Urinary bladder (tissue), 4 donors: ENCODE data around the gene LARP1. TPM values are rescaled to one million over a fixed set of nuclear protein-coding genes. Genes with fewer than 3 reads are reported as not detected.
"Not testable (repeated sequence)": the region's sequence is repeated elsewhere in the genome, so short reads cannot be mapped to it uniquely, and the experiment has no call there.

ENCODE experiments used
- DNase-seq: peaks from one replicate; pipeline ENCODE4 v3.0.0-alpha.2; 2015; ENCODE audit errors: extremely low spot score
- H3K27ac ChIP-seq: one replicate; pipeline ENCODE4 v1.5.1; 2013; ENCODE audit warnings: low read depth, mild to moderate bottlenecking, moderate library complexity
- H3K36me3 ChIP-seq: one replicate; pipeline ENCODE4 v1.6.1; 2013; ENCODE audit warnings: mild to moderate bottlenecking, moderate library complexity; ENCODE audit not compliant: insufficient read depth
- H3K4me1 ChIP-seq: one replicate; pipeline ENCODE4 v1.6.1; 2013; ENCODE audit warnings: mild to moderate bottlenecking, moderate library complexity; ENCODE audit not compliant: insufficient read depth
- H3K4me3 ChIP-seq: one replicate; pipeline ENCODE4 v1.5.1; 2013; ENCODE audit warnings: low read depth, low read length
- WGBS: extraction: QIAGEN DNeasy Blood & Tissue Kit; methylation state at CpG from one replicate; pipeline ENCODE4 v1.1.7; 2013; 5-methylcytosine and 5-hydroxymethylcytosine counted together
- polyA plus RNA-seq: library from polyadenylated mRNA; stranded (reverse); fragments of 200-250 nt; gene quantifications from one replicate; pipeline ENCODE4 v1.2.3, GENCODE V29; 2013
- total RNA-seq: library from RNA; depleted of rRNA; stranded (reverse); fragments of >200 nt; gene quantifications from one replicate; pipeline ENCODE4 v1.2.3, GENCODE V29; 2014
- donor health status: healthy with polysubstance abuse.
- donor health status: healthy.

Gene LARP1
- total and polyA plus RNA-seq, 2 donors = 30.8 to 50.0 TPM

DNA sequence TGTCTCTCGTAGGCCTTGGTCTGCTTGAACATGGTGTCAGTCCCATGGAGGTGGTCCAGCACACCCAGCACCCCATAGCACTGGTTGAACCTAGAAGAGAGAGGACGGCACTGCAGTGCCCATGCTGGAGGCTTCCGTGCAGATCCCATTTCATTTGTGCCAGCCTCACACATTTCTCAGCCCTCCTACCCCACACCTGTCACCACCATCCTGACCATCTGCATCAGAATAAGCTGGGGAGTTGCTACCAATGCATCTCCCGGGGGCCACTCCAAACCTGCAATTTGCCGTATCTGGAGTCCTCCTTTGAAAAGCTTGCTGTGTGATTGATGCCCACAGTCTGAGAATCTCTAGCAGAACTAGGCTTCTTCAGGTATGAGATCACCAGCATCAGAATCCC is 65.2 kb downstream of the LARP1 start:
- H3K27ac ChIP-seq = no peak overlapping the region
- H3K4me1 ChIP-seq = no peaks in the 10 kb centered on the region
- no peak overlapping the region for H3K4me3 ChIP-seq
- peaks cover 2% of the 10 kb centered on the region for H3K36me3 ChIP-seq
- no peak for DNase-seq
- 95% methylated on average over 5 of the region's 5 CpGs for WGBS

DNA sequence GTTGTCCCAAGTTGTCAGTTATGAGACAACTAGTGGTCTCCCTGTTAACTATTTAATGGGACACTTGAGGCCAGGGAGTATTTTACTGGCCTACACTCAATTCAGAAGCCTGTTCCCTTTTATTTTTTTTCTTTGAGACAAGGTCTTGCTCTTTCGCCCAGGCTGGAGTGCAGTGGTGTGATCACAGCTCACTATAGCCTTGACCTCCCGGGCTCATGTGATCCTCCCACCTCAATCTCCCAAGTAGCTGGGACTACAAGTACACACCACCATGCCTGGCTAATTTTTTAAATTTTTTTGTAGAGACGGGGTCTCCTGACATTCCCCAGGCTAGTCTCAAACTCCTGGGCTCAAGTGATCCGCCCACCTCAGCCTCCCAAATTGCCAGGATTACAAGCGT is 67.7 kb downstream of the LARP1 start:
- not testable (repeated sequence) for H3K36me3 ChIP-seq

DNA sequence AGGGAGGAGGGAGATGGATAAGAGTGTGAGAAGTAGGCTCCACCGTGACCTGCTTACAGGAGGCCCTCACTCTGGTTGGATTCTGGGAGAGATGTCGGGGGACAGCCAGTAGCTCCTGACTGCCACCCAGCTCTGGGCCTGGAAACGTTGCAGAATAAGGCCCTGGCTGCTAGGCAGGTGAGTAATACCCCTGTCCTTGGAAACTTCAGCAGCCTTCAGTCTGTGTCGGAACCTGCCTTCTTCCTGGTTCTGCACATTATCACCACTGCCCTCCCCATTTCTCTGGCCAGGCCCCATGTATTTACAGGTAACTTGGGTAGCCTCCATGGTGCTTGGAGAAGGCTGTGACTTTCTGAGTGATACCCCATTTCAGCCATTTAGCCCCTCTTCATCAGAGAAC is 68.4 kb downstream of the LARP1 start:
- no peak overlapping the region for H3K27ac ChIP-seq
- peaks cover 2% of the 10 kb centered on the region for H3K36me3 ChIP-seq
- 90% methylated on average over 4 of the region's 4 CpGs for WGBS
- H3K4me1 ChIP-seq = no peaks in the 10 kb centered on the region
- H3K4me3 ChIP-seq = no peak overlapping the region
- no peak for DNase-seq

More for the DNA sequence above, 67.7 kb downstream of the LARP1 start:
- not testable (repeated sequence) for H3K4me1 ChIP-seq, H3K4me3 ChIP-seq, H3K27ac ChIP-seq, DNase-seq
- WGBS = 84% methylated on average over 5 of the region's 5 CpGs

DNA sequence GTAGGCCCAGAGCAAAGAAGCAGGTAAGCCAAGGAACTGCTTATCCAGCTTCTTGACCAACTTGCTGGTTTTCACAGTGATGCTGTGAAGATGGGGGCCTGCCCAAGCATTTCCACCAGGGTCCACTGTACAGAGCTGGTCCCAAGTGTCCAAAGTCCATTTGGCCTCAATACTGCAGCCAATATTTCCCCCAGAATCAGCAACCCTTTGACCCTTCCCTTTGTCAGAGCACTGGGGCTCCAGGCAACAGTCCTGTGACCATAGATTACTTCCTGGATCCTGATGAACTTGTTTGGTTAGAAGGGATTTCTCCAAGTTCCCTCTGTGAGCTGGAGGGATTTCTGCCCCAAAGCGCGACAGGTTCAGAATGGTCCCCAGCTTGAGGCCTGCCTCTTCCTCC is 68.9 kb downstream of the LARP1 start:
- WGBS = 100% methylated on average over 2 of the region's 2 CpGs
- Histone ChIP-seq H3K4me1 (no peaks in the 10 kb centered on the region), H3K27ac (no peak overlapping the region), H3K36me3 (peaks cover 2% of the 10 kb centered on the region), H3K4me3 (no peak overlapping the region)
- no peak for DNase-seq

DNA sequence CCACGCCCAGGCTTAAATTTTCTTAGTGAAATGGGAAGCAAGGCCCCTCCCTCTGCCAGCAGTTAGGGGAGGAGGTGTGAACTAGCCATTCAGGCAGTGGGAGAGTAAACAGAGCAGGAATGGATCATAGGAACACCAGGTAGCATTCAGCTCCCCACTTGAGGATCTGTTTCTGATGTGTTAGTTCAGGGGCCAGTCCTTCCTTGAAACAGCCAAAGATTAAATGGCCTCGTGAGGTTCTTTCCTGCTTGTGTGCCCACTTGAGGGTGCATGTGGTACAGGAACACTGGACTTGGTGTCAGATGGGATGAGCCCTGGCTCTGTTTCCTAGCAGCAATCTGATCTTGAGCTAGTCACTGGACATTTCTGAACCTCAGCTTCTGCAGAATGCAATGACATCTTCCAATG is 74.0 kb downstream of the LARP1 start:
- DNase-seq = no peak
- Histone ChIP-seq H3K4me3 (no peak overlapping the region), H3K36me3 (peaks cover under 1% of the 10 kb centered on the region), H3K4me1 (no peaks in the 10 kb centered on the region), H3K27ac (no peak overlapping the region)
- 75% methylated on average over 2 of the region's 2 CpGs for WGBS

DNA sequence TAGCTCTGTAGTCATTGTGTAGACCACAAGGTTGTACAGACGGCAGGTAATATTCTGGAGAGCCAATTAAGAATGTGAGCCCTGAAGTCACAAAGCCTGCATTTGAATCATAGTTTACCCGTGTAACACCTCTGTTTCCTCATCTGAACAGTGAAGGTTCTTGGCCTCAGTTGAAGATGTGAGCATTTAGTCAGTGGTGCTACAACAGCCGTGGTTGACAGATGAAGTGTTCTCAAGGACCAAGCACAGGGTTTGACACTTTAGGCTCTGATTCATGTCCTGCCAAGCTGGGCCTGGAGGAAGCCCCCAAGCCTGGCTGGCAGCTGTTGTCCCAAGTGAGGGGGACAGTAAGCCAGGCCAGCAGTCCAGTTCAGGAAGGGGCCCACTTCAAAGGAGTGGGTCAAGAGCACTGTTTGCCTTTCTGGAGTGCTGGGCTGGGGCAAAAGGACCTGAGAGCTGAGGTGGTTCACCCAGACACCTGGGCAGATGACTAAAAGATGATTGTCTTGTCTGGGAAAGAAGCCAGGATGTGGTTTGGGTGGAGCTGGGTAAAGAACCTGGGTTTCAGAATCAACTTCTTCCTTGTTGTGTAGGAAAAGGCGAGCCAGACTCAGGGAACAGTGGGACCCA is 74.5 kb downstream of the LARP1 start:
- H3K4me1 ChIP-seq = no peaks in the 10 kb centered on the region
- no peak for DNase-seq
- no peak overlapping the region for H3K27ac ChIP-seq
- no peaks in the 10 kb centered on the region for H3K36me3 ChIP-seq
- 89% methylated on average over 4 of the region's 4 CpGs for WGBS
- no peak overlapping the region for H3K4me3 ChIP-seq

DNA sequence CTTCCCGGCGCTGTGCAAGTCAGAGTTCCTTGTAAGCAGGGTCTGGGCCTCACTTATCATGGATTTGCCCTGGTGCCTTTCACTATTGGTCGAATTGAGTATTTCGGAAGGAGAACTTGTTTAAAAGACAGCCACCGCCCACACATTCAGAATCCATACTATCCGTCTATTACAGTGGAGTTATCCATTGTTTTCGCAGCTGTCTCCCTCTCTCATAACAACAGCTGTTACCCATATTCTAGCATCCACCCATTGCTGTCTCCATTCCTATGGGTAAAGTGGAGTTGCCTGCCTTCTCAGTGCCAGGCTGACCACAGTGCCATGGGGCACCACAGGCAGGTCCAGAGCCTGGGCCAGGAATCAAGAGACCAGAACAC is 75.0 kb downstream of the LARP1 start:
- 91% methylated on average over 7 of the region's 7 CpGs for WGBS
- Histone ChIP-seq H3K27ac (no peak overlapping the region), H3K4me3 (no peak overlapping the region), H3K36me3 (no peaks in the 10 kb centered on the region), H3K4me1 (no peaks in the 10 kb centered on the region)
- no peak for DNase-seq

DNA sequence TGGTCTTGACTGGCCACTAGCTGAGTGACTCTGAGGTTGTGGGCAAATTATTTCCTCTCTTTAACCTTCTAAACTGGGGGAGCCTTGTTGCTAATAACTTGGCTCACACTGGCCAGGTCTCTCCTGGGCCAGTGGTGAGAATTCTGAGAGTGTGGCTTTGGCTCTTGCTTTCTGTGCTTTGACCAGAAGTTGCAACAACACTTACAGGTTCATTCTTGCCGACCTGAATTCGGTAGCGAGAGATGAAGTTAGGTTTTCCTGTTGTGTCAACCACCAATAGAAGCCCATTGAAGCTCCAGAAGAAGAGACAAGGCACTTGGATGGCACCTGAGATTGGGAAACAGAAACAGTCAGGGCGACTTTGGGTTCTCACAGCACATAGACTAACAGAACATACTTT is 75.4 kb downstream of the LARP1 start:
- no peaks in the 10 kb centered on the region for H3K4me1 ChIP-seq
- no peak for DNase-seq
- no peaks in the 10 kb centered on the region for H3K36me3 ChIP-seq
- H3K4me3 ChIP-seq = no peak overlapping the region
- WGBS = 94% methylated on average over 4 of the region's 4 CpGs
- H3K27ac ChIP-seq = no peak overlapping the region

DNA sequence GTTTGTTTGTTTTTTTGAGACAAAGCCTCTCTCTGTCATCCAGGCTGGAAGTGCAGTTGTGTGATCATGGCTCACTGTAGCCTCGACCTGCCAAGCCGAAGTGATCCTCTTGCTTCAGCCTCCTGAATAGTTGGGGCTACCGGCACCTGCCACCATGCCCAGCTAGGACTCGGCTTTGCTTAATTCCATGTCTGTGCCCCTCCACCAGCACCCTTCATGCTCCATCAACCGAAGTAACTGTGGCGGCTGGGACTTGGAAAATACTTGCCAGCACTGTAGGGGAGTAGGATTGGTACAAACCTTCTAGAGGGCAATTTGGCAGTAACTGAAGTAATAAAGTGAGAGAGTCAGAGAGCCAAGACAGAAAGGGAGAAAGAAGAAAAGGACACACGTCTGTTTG is 76.3 kb downstream of the LARP1 start:
- 88% methylated on average over 7 of the region's 7 CpGs for WGBS
- no peaks in the 10 kb centered on the region for H3K36me3 ChIP-seq
- DNase-seq = no peak
- no peaks in the 10 kb centered on the region for H3K4me1 ChIP-seq
- no peak overlapping the region for H3K27ac ChIP-seq
- no peak overlapping the region for H3K4me3 ChIP-seq

DNA sequence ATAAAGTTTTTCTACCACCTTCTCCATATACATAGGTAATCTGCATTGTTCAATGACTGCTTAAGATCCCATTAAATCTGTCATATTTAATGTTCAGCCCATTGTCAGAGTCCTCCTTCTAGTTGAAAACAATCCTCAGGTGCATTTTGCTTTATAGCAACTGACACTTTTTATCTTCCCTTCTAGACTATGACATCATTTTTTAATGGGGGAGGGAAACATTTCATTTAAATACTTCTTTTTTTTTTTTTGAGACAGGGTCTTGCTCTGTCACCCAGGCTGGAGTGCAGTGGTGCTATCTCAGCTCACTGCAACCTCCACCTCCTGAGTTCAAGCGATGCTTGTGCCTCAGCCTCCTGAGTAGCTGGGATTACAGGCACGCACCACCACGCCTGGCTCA is 77.6 kb downstream of the LARP1 start:
- H3K4me3 ChIP-seq, H3K4me1 ChIP-seq, DNase-seq, H3K36me3 ChIP-seq, H3K27ac ChIP-seq: not testable (repeated sequence)
- WGBS = 99% methylated on average over 3 of the region's 3 CpGs

DNA sequence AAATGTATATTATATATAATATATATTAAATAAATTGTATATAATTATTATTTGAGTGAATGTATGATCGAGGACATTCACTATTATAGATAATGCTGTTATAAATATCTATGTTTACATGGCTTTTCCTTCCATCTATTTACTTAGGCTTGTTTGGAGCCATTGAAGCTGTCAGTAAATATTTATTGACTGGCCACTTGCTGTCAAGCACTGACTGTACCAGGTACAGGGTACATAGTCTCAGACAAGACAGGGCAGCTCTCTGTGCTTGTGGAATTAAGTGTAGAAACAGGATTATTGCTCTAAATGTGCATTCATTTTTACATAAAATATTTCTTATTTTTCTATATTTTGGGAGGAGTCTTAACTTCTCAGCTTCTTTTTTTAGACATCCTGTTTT is 78.9 kb downstream of the LARP1 start:
- DNase-seq = no peak
- Histone ChIP-seq H3K36me3 (no peaks in the 10 kb centered on the region), H3K27ac (no peak overlapping the region), H3K4me1 (no peaks in the 10 kb centered on the region), H3K4me3 (no peak overlapping the region)
- WGBS = 87% methylated on average over 1 of the region's 1 CpG

DNA sequence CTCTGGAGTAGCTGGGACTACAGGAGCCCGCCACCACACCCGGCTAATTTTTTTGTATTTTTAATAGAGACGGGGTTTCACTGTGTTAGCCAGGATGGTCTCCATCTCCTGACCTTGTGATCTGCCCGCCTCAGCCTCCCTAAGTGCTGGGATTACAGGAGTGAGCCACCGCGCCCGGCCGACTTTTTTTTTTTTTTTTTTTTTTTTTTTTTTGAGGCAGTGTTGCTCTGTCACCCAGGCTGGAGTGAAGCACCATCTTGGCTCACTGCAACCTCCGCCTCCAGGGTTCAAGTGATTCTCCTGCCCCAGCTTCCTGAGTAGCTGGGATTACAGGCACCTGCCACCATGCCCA is 80.5 kb downstream of the LARP1 start:
- not testable (repeated sequence) for H3K4me3 ChIP-seq, DNase-seq, H3K36me3 ChIP-seq, H3K27ac ChIP-seq, H3K4me1 ChIP-seq
- WGBS = 80% methylated on average over 9 of the region's 9 CpGs

DNA sequence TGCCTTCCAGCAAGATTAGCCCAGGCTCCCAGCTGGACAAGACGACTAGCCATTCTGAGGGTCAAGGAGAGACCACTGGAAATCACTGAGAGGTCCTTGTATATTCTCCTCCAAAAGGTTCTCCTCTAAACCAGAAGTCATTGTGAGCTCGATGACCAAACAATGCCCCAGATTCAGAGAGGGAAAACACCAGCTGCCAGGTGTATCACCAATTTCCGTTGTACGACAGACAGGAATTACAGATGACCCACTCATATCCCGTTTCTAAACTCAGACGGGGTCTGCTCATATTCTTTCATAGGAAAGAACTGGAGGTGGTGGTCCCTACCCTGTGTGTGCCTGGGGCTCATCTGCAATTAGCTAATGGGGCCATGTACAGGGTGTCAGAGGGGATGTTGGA is 81.0 kb downstream of the LARP1 start:
- WGBS = 91% methylated on average over 6 of the region's 6 CpGs
- no peaks in the 10 kb centered on the region for H3K36me3 ChIP-seq
- DNase-seq = no peak
- no peak overlapping the region for H3K27ac ChIP-seq
- no peaks in the 10 kb centered on the region for H3K4me1 ChIP-seq
- no peak overlapping the region for H3K4me3 ChIP-seq

DNA sequence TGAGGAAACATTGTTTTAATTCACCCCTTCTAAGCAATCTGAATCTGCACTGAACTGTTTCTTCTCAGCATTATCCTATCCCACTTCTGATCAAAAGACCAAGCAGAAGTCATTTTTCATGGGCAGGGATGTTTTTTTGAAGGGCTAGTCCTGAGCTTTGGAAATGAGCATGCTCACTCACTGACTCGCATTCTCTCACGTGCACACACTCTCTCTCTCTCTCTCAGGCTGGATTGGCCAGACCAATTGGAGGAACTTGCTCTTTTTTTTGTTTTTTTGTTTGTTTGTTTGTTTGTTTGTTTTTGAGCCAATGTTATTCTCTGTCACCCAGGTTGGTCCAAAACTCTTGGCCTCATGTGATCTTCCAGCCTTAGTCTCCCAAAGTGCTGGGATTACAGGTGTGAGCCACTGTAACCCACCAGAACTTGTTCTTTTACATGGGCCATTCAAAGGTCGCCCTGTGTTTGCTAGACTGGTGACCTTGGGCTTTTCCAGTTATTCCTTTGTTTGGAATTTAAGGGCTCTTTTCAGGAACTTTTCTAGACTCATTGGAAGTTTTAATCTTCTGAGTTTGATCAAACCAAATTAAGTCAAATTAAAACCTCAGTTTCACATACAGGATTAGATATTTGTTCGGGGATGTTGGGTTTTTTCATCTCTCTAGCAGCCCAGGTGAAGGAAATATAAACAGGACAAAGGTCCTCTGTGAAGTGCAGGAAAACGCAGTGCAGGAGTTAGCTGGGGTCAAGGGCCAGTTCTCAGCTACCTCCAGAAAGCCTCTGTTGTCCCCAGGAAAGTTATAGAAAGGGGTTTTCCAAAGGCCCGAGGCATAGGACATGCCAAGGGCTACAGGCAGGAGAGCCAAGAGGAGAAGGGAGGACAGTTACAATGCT is 82.1 kb downstream of the LARP1 start:
- 86% methylated on average over 6 of the region's 6 CpGs for WGBS
- Histone ChIP-seq H3K4me1 (no peaks in the 10 kb centered on the region), H3K36me3 (no peaks in the 10 kb centered on the region), H3K4me3 (no peak overlapping the region), H3K27ac (no peak overlapping the region)
- DNase-seq = no peak
